Measurements from ENCODE around the gene CCDC92.

The CCDC92 gene

DNA sequence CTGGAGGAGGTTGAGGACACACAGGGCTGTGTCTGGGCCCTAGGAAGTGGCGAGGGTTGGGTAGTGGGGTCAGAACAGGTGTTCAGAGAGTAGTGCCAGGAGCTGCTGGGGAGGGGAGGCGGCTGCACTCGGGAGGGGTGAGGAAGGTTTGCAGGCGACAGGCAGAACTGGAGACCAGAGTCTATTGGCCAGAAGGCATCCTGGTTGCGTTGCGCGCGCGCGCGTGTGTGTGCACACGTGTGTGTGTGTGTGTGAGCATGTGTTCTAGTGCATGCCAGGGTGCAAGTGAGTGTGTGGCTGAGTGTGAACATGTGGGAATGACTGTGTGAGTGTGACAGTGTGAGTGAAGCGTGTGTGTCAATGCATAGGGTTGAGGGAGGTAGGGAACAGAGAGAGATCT lies 86.4 kb downstream of the CCDC92 start:
- DNase-seq = no peak

Data from NCI-H526 (cell line).